Activated gamma-delta T cell (primary cell): ENCODE results near the gene SECISBP2.

Experiments used
- DNase-seq: peaks from one replicate; lab custom pipeline; 2025; lab: John Stamatoyannopoulos, UW

The SECISBP2 gene

DNA sequence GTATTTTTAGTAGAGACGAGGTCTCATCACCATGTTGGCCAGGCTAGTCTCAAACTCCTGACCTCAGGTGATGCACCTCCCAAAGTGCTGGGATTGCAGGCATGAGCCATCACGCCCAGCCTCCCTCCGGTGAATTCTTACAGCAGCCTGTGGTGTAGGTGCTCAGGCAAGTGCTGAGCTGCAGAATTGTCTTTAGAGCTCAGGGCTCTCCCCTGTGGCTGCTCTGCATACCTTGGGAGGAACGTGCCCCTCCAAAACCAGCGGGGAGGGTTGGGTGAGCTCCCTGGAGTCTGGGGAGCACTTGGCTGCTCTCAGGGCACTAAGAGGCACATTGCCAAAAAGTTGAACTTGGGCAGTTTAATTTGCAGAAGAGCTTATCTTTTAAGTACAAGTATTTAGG is 29.4 kb downstream of the SECISBP2 start:
- no peak for DNase-seq

DNA sequence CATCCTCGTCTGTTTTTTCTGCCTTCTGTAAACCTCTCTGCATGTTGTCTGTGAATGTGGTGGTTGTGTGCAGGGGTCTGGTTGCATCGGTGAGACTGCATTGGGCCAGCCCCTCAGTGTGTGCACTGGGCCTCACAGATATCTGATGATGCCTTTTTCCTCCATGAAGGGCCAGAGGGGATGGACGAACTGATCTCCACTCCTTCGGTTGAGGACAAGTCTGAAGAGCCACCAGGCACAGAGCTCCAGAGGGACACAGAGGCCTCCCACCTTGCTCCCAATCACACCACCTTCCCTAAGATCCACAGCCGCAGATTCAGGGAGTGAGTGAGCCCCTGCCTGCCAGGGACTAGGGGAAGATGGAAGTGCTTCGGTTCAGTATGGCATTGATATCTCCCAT is 31.3 kb downstream of the SECISBP2 start:
- DNase-seq, result no peak

DNA sequence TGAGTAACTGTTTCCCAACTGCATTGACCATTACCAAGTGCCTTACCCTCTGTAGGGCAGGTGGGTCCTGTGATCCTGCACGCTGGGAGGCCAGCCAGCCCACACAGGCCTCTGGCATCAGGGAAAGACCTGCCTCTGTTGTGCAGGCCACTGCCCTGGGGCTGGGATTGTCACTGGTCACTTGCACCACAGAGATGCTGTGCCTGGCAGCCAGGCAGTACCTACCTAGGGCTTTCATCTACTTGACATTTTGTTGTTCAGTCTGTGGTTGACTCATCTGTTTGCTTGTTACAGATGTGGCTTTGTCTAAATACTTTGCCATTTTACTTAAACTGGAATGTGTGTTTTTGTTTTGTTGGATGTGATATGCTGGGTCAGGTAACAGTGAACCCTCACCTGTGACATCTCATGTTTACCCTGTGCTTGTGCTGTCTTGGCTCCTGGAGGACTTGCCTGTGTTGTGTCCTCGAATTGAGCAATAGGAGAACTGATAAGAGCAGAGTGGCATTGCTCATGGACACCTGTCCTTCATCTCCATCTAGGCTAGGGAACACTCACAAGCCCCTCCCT is 32.8 kb downstream of the SECISBP2 start:
- DNase-seq, result no peak

DNA sequence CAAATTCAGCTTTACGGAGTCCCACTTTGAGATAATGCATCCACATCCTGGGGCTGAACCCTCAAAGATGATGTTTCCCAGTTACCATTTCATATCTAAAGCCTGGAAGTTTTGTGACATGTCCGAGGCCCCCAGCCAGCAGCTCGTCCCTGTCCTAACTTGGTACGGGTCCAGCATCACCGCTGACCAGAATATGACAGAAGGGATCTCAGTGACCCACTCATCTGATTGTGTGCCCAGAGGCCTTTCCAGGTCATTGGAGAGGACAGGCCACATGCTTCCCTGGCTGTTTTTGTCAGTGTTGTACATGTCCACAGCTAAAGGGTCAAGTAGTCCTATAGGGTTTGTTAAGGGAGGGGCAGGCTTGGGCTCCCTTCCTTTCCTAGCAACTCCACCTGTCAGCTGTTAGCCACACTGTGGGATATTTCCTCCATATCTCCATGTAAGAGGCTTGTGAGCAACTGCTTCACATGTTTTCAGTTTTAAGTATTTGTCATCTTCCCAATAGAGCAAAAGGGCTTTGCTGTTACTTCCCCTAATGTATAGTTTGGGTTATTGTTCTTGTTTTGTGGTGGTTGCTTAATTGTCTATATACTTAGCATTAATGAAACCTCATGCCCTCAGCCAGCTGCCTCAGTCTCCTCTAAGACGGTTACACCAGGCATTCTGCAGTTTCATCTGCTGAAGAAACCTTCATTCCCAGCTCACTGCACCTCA is 33.4 kb downstream of the SECISBP2 start:
- no peak for DNase-seq

DNA sequence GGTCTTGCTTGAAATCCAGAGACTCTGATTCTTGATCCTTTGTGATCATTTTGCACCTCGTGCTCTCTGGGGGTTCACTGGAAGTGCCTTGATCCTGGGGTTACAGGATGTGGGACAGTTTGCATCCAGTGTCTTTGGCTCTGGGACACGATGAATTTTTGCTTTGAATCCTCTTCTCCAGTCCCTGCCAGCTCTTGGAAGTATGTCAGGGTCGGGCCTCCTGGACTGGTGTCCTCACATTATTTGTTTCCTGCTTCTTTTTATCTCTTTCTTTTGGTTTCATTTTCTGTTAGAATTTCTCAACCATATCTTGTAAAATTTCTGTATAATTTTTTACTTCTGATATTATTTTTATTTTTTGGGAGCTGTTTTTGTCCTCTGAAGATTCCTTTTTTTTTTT is 34.2 kb downstream of the SECISBP2 start:
- DNase-seq, result no peak

DNA sequence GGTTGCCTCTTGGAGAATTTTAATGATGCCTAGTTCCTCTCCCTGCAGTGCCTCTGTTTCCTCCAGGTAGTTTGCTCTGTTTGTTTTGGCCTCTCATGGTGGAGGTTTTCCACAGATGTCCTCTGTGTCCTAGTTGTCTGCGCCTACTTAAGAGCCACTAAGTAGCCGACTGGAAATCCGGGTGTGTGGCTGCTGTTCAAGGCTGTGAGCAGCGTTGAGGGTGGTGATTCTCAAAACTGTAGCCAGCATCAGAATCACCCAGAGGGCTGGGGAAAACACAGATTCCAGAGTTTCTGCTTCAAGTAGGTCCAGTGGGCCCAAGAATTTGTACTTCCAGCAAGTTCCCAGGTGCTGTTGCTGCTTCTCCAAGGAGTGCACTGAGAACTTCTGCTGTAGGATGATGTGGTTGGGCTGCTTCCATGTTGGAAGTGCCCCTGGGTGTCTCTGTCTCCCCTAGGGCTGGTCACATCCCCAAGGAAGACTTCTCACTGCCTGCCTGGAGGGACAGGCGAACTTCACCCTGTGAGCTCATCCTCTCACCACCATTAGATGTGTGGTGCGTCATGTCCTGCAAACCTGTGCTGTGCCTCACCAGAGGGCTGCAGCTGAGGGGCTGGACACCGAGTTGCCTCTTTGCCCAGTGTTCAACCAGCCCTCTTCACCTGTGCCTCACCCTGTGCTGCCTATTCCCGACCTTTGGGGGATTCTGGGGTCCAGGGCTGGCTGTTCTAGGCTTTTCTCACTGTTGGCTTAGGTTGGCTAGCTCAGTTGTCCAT is 34.8 kb downstream of the SECISBP2 start:
- DNase-seq, result no peak

DNA sequence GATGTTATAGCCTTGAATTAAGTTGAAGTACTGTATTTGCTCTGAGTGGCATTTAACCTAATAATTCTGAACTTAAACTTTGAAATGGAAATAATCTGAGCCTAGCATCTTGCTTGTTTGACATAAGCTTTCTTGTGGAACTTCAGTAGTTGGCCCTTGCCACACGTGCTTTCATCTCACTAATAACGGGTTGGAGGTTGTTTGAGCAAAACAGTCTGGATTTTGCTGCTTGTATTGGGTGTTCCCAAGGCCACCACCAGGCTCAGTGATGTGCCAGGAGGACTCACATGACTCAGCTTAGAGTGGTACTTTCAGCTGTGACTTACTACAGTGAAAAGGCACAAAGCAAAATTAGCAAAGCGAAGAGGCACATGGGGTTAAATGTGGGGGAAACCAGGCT is 35.7 kb downstream of the SECISBP2 start:
- DNase-seq, result no peak

DNA sequence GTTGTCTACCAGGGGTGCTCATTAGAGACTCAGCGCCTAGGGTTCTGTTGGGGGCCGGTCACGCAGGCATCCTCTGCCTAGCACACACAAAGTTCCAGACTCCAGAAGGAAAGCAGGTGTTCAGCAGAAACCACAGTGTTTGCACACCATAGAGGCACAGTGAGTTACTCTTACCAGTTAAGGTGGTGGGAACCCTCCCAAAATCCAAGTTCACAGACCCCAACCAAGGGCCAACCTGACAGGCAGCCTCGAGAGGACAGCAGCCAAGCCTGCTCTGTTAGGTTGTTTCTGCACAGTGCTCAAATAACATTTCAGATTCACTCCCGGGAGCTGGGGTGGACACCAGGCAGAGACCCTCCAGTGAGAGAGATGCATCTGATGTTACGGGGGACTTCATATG is 36.2 kb downstream of the SECISBP2 start:
- no peak for DNase-seq

DNA sequence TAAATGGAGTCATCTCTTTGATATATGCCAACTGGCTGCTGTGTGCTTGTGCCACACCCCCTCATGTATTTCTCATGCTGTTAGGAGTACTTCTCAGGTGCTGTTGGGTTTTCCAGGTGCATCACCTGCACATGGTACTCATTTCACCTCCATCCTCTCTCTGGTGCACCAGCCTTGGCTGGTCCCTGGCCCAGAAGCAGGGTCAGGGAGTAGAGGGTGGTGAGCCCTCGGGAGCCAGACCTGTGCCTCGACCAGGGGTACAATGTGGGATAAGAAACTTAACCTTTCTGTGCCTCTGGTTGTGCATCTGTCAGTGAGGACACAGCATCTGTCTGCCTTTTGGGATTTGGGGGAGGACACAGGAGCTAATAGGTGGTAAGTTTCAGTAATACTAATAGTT is 38.5 kb downstream of the SECISBP2 start:
- no peak for DNase-seq

DNA sequence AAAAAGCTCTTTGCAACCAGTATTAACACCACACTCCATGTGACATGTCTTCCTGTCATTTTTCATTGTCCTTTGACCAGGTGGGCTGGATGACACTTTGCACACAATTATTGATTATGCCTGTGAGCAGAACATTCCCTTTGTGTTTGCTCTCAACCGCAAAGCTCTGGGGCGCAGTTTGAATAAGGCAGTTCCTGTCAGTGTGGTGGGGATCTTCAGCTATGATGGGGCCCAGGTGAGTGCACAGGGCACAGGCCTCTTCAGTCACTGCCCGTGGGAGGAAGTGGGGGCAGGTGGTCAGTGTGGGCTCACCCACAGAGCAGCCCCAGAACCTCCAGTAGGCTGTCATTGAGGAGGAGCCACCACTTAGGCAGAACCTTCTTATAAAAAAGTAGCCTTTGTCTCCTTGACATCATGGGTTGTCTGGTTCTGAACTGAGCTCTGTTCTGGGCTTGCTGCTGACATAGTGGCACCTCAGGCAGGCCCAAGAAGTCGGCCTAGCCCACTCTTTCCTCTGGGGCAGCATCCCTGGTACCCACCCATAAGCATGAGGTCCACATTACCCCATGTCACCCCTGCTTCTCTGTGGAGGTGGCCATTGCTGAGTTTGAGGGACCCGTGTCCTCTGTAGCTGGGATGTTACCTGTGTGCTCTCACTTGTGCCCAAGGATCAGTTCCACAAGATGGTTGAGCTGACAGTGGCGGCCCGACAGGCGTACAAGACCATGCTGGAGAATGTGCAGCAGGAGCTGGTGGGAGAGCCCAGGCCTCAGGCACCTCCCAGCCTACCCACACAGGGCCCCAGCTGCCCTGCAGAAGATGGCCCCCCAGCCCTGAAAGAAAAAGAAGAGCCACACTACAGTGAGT is 39.3 kb downstream of the SECISBP2 start:
- no peak for DNase-seq

DNA sequence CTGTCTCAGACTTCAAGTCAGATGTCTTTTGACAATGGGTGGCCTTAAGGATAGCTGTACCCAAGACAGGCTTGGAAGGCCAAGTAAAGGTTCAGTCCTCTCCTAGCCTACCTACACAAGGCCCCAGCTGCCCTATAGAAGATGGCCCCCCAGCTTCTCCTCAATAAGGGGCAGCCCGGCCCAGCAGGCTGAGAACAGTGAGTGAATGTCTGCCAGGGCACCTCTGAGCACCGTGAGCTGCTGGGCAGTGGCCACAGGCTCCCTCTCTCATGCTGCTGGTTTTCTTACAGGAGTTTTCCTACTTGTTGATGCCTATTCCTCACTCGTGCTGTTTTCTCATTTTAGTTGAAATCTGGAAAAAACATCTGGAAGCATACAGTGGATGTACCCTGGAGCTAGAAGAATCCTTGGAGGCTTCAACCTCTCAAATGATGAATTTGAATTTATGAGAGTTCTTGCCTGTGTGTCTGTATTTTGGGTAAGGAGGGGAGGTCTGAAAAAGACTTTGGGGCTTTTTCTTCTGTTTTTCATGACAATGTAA is 40.1 kb downstream of the SECISBP2 start:
- DNase-seq, result no peak

DNA sequence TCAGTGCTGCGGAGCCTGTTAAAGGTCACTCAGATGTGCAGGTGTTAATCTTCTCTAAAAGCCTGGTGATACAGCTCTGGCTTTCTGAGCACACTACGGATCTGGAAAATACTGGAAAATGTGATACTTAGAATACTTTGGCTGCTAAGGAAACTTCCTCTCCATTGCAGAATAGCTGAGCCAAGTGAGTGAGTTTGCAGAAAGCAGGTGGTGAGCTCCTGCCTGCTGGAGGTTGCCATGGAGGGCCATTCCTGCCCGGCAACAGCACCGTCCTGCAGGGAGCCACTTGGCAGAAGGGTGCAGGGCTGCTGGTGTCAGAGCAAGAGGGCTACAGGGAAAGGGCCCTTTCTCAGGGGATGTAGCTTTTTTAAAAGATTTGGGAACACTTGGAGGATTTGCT is 40.7 kb downstream of the SECISBP2 start:
- no peak for DNase-seq

DNA sequence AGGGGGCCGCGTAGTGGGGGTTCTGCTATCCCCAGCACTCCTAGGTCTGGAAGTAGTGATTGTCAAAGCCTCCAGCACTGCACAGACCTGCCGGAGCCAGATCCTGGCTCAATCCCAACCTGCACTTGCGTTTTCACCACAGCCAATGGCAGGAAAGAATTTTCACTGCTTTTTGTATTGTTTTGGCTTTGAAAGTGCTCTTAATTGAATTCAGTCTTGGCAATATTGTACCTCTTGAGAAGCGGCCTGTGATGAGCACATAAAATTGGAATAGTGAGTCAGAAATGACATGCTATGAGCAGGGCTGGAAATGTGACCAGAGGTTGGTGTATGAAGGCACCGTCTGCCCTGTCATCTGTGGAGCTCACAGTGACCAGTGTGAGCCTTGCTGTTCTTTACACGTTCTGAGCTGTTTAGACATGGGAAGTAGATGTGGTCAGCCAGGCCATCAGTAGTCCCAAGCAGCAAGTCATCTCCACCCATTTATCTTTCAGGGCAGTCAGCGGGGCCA is 41.5 kb downstream of the SECISBP2 start:
- DNase-seq, result no peak

DNA sequence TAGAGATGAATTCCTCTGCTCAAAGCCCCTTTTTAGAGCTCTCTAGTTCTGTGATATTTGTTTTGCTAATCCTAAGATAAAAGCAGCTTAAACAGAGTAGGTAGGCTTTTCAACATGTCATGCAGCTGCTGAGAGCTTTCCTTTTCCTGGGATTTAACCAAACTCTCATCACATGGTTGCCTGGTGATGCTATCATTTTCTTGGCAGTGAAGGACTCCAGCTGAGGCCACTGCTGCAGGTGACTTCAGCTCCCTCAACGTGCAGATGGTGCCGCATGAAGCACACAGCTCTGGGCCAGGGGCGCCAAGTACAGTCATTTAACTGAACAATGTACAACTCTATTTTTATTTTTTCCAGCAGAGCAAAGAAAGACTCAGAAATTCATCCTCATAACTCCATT is 42.2 kb downstream of the SECISBP2 start:
- DNase-seq, result no peak

DNA sequence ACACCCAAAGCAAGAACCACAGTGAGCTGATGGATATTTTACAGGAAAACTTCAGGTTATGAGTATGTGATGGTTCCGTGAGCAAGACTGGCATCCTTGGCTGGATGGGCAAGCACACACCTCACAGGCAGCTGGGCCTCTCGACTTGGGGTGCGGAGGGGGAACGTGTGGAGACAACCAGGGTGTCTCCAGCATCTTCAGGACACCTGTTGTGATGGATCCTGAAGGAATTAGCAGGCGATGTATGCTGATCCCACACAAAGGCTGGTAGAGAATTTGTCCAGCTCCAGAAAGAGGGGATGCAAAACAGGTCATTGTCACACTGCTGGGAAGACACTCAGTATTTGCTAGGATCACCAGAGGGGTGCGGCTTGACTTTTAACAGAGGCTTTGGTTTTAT is 42.7 kb downstream of the SECISBP2 start:
- DNase-seq, result no peak

DNA sequence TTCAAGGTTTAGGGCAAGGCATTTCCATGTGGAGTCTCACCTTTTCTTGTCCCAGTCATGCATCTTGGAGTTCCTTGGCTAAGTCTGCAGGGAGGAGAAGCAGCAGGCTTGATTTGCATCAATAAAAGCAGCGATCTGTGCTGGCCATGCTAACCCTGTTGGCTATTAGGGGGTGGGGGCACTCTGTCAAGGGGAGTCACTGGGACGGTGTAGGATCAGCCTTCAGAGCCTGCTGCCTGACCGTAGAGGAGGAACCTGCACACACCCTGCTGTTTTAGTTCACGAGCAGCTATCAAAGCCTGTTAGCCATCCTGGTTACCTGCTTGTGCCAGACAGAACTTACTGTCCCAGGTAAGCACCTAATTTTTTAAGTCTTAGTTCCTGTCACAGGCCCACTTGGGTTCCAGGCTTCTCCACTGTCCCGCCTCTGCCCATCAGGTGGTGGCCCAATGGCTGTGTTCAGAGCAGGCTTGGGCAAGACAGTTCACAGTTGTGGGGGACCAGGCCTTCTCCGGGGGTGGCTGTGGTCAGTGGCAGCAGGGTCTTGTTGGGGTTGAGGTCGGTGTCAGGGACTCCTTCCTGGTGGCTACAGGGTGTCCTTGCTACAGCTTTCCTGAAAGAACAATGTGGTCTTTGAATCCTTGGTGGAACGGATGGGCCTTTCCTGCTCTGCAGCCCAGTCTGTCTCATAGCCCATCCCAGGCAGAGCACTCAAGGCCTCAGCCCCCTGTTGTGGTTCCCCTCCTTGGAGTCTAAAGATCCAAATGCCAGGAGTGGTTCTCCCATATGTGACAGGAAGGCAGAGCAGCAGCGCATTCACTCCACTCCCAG is 43.7 kb downstream of the SECISBP2 start:
- DNase-seq, result no peak

DNA sequence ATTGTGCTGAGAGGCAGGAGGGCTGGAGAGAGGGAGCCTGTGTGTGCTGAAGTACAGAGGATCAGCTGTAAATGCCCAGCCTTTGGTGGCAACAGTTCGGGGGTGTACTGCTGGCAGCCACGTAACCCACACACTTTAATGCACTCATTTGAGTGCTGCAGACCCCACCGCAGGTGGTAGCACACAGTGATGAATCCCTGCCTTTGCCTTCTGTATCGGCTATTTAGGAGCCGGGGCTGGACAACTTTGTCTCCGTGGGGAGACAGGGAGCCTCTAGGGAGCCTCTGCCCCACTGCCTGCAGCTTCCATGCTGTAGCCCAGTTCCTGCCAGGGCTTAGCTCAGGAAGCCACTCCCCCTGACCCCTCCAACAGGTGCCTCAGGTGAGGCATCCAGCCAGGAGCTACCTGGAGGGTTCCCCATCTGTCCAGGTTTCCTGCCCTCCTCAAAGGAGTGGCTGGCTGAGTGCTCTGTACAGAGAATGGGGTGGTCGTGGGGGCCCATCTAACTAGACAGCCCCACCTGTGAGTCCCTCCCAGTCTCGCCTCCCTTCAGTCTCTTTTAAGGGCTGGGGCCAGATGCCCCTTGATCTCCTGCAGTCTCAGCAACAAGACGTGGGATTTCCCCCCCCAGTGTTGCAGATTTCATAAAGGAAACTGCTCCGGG is 44.5 kb downstream of the SECISBP2 start:
- no peak for DNase-seq

DNA sequence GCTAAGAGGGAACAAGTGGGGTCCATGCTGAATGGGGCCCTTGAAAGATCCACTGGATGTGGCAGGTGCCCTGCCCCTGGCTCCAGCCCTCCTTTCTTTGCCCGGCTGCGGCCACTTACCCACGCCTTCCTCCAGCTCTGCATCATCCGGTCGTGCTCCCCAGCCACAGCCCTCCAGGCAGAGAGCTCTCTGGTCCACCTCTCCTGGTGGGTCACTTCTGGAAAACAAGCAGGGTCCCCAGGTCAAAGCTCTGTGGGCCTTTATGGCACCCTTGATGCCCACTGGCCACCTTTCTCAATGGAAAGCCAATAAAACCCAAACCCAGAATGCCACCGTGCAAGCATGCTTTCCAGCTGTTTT is 45.0 kb downstream of the SECISBP2 start:
- DNase-seq, result no peak

DNA sequence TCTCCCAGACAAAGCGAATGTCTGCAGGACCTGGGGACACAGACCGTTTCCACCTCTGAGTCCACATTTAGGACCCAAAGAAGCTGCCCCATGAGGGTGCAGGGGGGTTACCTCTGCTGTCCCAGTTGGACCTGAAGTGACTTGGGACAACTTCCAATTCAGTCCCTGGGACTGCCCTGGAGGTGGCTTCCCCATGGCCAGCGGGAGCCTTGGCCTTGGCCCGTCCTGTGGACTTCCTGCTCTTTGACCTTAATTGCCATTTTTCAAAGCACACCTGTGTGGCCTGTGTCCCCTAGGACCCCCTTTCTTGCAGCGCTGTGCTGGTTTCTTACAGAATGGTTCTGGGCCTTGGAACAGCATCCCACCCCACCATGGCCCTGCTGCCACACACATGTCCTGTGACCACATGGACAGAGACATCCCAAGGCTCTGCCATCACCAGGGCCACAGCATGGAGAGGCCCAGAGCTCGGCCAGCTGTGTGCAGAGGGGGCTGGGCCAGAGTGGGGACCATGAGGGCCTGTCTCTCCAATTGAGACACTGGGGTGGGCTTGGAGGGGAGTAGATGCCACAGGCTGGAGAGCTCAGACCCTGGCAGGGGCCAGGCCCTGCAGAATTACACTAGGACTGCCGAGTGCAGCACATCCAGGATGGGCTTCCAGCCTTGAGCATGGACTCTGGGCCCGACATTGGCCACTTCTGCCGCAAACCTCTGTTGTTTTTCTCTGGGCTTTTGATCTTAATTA is 45.8 kb downstream of the SECISBP2 start:
- no peak for DNase-seq
